Natural killer cell treated with Interleukin-12 subunit alpha and Interleukin-12 subunit beta and Interleukin-15 and Interleukin-18, amount 100 ng/mL, for 72 hours (primary cell): ENCODE results near the gene LSG1. TPM values are rescaled to one million over a fixed set of nuclear protein-coding genes. Genes with fewer than 3 reads are reported as not detected.

Source experiments
- ATAC-seq, 2 donors: fragments of 150-1000 bp; cut with Tn5 transposase in 1 of 2; sonication (Bioruptor Pico), chemical (Tn5 transposase) in 1 of 2; 2 replicates each; pipeline ENCODE4 v1.10.0; 2021
- DNase-seq: peaks from one replicate; pipeline ENCODE4 v3.0.0; 2022; ENCODE audit warnings: low spot score
- H3K27ac Mint-ChIP-seq, 2 donors: 1 replicate in 1 of 2; 2 replicates in 1 of 2; pipeline ENCODE4 v1.8.0; 2022; ENCODE audit warnings: mixed read lengths in 2 of 2, mild to moderate bottlenecking in 1 of 2, moderate library complexity in 1 of 2
- H3K27me3 Mint-ChIP-seq, 2 donors: 1 replicate in 1 of 2; 2 replicates in 1 of 2; pipeline ENCODE4 v1.8.0; 2022; ENCODE audit warnings: mixed read lengths in 2 of 2
- H3K36me3 Mint-ChIP-seq: one replicate; pipeline ENCODE4 v1.8.0; 2022; ENCODE audit warnings: mixed read lengths
- H3K4me1 Mint-ChIP-seq, 2 donors: 1 replicate in 1 of 2; 2 replicates in 1 of 2; pipeline ENCODE4 v1.8.0; 2022; ENCODE audit warnings: low read depth in 2 of 2, mixed read lengths in 2 of 2, mild to moderate bottlenecking in 1 of 2
- H3K4me3 Mint-ChIP-seq: one replicate; pipeline ENCODE4 v1.8.0; 2022; ENCODE audit warnings: mixed read lengths
- H3K9me3 Mint-ChIP-seq: 2 replicates; pipeline ENCODE4 v1.8.0; 2022; ENCODE audit warnings: mixed read lengths
- total RNA-seq, 2 donors: library from RNA; stranded (reverse); gene quantifications; one replicate each; pipeline ENCODE4 v1.2.3, GENCODE V29; 2022

Gene LSG1
- total RNA-seq, 2 donors from 2014 or later = 38.7 to 63.3 TPM

DNA sequence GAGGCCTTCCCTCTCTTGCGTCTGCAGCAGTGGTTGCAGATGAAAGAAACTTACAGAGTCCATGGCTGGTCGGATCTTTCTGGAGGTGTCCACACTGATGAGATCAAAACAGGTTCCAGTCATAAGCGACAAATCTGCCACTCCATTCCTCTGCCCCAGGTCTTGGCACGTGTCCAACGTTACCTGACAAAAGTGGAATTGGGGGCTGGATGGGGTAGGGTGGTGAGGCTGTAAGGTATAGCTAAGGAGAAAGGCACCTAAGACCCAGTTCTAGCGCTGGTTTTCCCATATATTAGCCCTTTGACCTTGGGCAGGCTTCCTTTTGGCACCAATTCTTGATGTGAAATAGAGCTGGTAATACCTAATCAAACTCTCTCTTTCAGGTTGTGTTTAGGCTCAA lies 24.7 kb upstream of the LSG1 start:
- H3K27ac Mint-ChIP-seq = no peak overlapping the region
- H3K9me3 Mint-ChIP-seq = no peaks in the 10 kb centered on the region
- H3K36me3 Mint-ChIP-seq = no peaks in the 10 kb centered on the region
- no peak for ATAC-seq
- H3K4me1 Mint-ChIP-seq = peaks cover 0 to 15% of the 10 kb centered on the region in 2 donors
- DNase-seq = no peak
- no peak overlapping the region for H3K4me3 Mint-ChIP-seq
- H3K27me3 Mint-ChIP-seq = no peaks in the 10 kb centered on the region

DNA sequence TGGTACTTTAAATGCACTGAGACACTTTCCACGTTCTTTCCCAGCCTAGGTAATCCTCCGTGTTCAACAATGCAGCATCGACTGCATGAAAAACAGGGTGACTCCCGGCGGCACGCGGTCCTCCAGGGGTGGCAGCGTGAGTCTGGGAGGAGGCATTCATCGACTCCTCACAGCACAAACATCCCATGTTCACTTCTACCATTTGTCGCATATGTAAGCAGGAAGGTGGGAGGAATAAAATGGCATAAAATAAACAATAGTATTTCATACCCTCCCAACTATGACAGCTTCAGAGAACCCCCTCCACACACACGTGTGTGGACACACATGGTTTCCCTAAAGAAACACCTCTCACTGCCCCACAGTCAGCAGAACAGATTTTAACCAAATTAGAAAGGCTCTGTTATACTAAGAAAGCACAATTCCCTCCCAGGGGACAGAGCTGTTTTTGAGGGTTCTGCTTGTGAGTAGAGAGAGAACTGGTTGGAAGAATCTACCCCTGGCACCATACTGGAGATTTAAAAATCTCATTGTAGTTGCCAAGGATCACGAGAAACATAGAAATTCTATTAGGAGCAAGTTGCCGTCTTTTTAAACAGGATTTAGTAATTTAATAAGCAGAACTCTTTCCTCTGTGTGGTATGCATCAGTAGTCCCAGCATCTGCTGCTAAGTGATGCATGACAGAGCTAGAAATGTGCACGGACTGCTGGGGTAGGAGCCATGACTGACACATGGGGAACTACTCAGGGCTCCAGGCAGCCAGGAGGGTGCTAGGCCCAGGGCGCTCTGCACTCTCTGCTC lies 19.7 kb upstream of the LSG1 start:
- Mint-ChIP-seq H3K4me1 (peaks cover 23 to 48% of the 10 kb centered on the region in 2 donors), H3K4me3 (no peak overlapping the region), H3K36me3 (no peaks in the 10 kb centered on the region), H3K9me3 (no peaks in the 10 kb centered on the region), H3K27me3 (no peaks in the 10 kb centered on the region), H3K27ac (peak overlapping the region in 1 of 2 donors; percentile 94)
- ATAC-seq = no peak
- DNase-seq = no peak

DNA sequence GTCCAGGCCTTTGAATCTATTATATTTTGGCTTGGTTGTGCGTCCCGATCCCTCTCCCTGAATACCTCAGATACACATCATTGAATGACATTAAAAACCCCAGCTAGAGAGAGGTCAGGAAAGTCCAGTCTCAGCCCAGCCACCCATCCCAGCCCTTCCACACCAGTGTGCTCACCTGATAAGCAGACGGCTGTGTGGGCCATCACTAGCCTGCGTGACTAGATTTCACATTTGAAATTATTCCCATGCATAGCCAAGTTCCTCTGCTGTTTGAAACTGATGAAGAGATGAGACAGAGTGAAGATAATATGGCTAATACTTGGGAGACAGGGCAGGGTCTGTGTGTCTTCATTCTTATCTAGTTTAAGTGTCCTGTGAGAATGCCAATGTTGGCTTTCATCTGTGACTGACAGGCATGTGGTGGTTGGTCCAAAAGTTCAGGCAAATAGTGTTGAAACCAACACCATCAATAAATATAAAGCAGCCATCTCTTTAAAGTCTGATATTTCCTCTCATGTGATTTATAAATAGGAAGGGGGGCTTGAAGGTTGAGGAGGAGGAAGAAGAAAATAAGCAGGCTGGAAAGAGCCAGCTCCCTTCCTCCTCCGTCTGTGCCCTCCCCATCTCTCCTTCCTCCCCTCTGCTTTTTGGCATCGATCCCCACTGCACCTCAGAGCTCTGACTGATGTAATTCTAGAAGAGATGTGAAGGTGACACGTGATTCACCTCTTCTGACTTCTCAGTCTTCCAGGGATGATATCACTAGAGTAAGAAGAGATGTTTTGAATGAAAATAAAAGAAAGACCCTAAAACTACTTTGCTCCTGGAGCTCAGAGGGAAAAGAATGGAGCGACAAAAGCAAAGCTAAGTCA lies 18.7 kb upstream of the LSG1 start:
- H3K27ac Mint-ChIP-seq = peak overlapping the region in 1 of 2 donors; percentile 94
- ATAC-seq = no peak
- H3K4me3 Mint-ChIP-seq = no peak overlapping the region
- no peaks in the 10 kb centered on the region for H3K9me3 Mint-ChIP-seq
- no peak for DNase-seq
- H3K27me3 Mint-ChIP-seq = no peaks in the 10 kb centered on the region
- peaks cover 28 to 49% of the 10 kb centered on the region in 2 donors for H3K4me1 Mint-ChIP-seq
- H3K36me3 Mint-ChIP-seq = no peaks in the 10 kb centered on the region

DNA sequence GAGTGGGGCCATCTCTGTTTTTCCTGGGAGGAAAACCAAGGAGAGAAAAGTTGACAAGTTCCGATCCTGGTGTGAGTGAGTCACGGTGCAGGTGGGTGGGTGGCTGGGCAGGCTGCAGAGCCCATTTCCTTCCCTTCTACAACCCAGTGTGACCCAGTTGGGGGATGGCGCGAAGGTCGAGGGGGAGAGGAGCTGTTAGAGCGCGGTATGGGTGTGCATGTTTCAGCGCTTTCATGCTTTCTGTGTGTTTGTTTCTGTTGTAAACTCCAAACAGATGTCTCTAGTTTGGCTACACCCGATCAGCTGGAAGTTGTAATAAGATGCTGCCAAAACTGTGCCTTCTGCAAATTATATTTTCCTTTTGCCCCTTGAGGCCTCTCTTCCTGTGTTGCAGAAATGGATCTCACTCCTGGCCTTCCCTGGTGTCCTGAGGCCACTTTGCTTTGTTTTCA lies 17.5 kb upstream of the LSG1 start:
- H3K4me3 Mint-ChIP-seq = peak overlapping the region; percentile 79
- H3K27me3 Mint-ChIP-seq = no peaks in the 10 kb centered on the region
- H3K9me3 Mint-ChIP-seq = no peaks in the 10 kb centered on the region
- peak overlapping the region; percentile 69 to 94 for H3K27ac Mint-ChIP-seq
- H3K36me3 Mint-ChIP-seq = no peaks in the 10 kb centered on the region
- peak; percentile 61 for DNase-seq
- H3K4me1 Mint-ChIP-seq = peaks cover 37 to 56% of the 10 kb centered on the region in 2 donors
- no peak for ATAC-seq

DNA sequence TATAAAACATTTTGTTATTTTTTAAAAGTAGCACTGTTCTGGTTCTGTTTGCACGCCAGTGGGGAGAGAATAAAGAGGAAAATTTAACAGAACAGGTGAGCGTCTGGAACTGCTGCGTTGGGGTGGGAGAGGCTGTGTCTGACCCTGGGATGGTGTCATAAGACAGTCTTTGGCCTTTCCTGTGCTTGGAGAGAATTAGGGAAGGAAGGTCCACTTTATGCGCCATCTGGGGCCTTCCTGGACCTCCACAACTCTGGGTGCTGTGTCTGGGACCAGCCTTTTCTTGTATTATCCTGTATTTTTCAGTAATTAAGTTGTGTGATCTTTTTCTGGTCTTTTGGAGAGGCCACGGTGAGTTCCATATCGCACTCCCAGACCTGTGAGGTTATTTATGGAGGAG lies 17.0 kb upstream of the LSG1 start:
- Mint-ChIP-seq H3K36me3 (no peaks in the 10 kb centered on the region), H3K9me3 (no peaks in the 10 kb centered on the region), H3K4me1 (peaks cover 42 to 57% of the 10 kb centered on the region in 2 donors), H3K27me3 (no peaks in the 10 kb centered on the region), H3K4me3 (peak overlapping the region; percentile 79), H3K27ac (peak overlapping the region; percentile 69 to 94)
- no peak for DNase-seq
- ATAC-seq = no peak

DNA sequence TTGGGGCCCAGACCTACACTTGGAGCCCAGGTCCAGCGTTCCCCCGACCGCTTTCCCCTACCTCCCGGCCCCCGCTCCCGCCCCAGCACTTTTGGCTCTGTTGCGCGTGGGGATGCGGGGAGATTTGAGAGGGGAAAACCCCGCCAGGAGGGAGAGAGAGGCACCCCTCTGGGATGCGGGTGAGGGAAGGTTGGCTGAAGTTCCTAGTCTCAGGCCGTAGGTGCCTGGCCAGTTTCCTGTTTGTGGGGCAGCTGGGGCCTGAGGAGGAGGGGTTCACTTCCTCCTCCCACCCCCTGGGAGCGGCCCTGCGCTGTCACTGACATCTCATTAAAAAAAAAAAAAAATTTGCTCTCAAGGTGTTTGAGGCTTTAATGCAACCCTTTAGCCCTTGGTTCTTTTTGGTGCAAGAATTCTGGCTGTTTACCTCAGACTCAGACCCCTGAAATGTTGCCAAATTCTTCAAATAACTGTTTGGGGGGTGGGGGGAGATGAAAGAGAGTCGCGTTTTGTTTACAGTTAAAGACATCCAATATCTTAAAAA lies 16.3 kb upstream of the LSG1 start:
- ATAC-seq (peak; percentile 59 to 65), DNase-seq (peak; percentile 82)
- Mint-ChIP-seq H3K36me3 (no peaks in the 10 kb centered on the region), H3K4me3 (peak overlapping the region; percentile 79), H3K27ac (peak overlapping the region; percentile 69 to 94), H3K4me1 (peaks cover 48 to 60% of the 10 kb centered on the region in 2 donors), H3K9me3 (no peaks in the 10 kb centered on the region), H3K27me3 (no peaks in the 10 kb centered on the region)

DNA sequence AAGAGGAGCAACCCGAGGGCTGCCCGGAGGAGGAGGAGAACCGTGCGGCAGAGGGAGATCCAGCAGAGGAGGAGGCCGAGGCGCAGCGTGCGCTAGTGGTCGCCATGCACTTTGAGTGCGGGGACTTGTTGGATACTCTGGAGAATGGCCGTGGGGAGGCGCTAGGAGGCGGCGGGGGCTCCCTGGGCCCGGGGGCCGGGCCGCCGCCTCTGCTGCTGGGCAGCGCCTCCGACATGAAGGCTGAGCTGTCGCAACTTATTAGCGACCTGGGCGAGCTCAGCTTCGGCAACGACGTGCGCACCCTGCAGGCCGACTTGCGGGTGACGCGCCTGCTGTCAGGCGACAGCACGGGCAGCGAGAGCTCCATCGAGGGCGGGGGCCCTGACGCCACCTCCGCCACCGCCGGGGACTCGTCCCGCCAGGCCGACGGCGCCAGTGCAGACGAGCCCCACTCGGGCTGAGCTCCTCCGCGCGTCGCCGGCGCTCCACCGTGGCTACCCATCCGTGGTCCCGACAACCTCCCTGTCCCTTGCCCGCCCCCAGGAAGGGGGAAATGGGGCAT lies 15.7 kb upstream of the LSG1 start:
- no peaks in the 10 kb centered on the region for H3K36me3 Mint-ChIP-seq
- H3K27me3 Mint-ChIP-seq = no peaks in the 10 kb centered on the region
- peak overlapping the region; percentile 92 for H3K4me3 Mint-ChIP-seq
- H3K9me3 Mint-ChIP-seq = no peaks in the 10 kb centered on the region
- peak; percentile 78 to 86 for ATAC-seq
- H3K27ac Mint-ChIP-seq = peak overlapping the region; percentile 78 to 94
- DNase-seq = peak; percentile 93
- peaks cover 53 to 61% of the 10 kb centered on the region in 2 donors for H3K4me1 Mint-ChIP-seq

DNA sequence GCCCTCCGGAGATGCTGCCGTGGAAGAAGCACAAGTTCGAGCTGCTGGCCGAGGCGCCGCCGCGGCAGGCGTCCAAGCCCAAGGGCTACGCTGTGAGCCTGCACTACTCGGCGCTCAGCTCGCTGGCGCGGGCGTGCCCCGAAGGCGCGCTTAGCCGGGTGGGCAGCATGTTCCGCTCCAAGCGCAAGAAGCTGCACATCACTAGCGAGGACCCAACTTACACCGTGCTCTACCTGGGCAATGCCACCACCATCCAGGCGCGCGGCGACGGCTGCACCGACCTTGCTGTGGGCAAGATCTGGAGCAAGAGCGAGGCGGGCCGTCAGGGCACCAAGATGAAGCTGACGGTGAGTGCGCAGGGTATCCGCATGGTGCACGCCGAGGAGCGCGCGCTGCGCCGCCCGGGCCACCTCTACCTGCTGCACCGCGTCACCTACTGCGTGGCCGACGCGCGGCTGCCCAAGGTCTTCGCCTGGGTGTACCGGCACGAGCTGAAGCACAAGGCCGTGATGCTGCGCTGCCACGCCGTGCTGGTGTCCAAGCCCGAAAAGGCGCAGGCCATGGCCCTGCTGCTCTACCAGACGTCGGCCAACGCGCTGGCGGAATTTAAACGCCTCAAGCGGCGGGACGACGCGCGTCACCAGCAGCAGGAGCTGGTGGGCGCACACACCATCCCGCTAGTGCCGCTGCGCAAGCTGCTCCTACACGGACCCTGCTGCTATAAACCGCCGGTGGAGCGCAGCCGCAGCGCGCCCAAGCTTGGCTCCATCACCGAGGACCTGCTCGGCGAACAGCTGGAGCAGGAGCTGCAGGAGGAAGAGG lies 15.0 kb upstream of the LSG1 start:
- Mint-ChIP-seq H3K36me3 (no peaks in the 10 kb centered on the region), H3K4me1 (peaks cover 60 to 63% of the 10 kb centered on the region in 2 donors), H3K9me3 (no peaks in the 10 kb centered on the region), H3K27ac (peak overlapping the region; percentile 78 to 94), H3K27me3 (no peaks in the 10 kb centered on the region), H3K4me3 (peak overlapping the region; percentile 92)
- DNase-seq (no peak), ATAC-seq (peak in 1 of 2 donors; percentile 0)

DNA sequence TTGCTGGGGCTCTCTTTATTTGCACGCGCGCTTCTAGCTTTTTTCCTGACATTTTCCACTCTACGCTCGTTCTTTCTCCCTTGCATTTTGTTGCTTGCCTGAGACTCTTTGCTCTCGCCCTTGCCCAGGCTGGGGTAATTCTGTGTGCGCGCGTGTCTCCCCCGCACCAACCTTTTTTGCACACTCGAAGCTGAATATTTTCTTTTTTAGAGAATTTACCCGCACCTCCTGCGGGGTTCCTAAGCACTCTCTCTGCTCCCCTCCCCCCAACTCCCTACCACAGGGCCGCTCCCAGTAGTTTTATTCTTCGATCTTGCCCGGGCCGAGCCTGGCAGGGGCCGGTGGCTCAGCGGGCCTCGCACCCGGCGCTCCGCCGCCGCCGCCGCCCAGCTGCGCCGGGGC lies 14.4 kb upstream of the LSG1 start:
- peaks cover 60 to 61% of the 10 kb centered on the region in 2 donors for H3K4me1 Mint-ChIP-seq
- no peaks in the 10 kb centered on the region for H3K36me3 Mint-ChIP-seq
- no peaks in the 10 kb centered on the region for H3K27me3 Mint-ChIP-seq
- H3K4me3 Mint-ChIP-seq = peak overlapping the region; percentile 92
- no peak for ATAC-seq
- no peaks in the 10 kb centered on the region for H3K9me3 Mint-ChIP-seq
- H3K27ac Mint-ChIP-seq = peak overlapping the region; percentile 71 to 85
- no peak for DNase-seq

DNA sequence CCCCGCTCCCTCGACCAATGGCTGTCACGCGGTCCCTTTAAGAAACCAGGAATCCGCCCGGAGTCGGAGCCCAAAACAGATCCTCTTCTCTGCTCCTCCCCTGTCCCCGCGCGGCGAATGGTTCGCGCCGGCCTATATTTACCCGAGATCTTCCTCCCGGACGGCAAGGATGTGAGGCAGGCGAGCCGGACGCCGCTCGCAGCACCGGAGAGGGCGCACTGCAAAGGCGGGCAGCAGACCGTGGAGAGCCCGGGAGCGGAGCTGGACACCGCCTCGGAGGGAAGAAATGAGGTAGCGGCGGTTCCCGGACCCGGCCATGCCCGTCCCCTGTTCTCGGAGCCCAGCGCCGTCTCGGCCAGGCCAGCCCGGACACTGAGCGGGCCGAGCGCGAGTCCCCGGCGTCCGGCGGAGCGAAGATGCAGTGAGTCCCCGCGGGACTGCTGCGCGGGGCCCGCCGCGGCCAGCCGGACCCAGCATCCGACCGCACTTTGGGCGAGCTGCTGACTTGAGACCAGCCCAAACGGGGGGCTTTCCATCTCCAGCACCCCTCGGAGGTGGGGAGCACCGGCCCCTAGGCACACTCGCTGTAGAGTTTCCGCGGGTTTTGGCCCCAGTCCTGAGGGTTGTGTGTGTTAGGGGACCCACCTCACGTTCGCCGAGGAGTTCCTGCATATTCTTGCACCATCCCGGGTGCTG lies 13.9 kb upstream of the LSG1 start, which contains the start of gene FAM43A:
TSS of gene FAM43A (plus strand) at position 166 of the 696 bp plus-strand sequence. CDS start 944 bp downstream, outside the sequence.
- Mint-ChIP-seq H3K4me3 (peak within 1 kb of the TSS; percentile 92), H3K36me3 (no peaks in the 10 kb centered on the region), H3K27ac (peak within 1 kb of the TSS; percentile 71 to 85), H3K9me3 (no peaks in the 10 kb centered on the region), H3K4me1 (peaks cover 56 to 60% of the 10 kb centered on the region in 2 donors), H3K27me3 (no peaks in the 10 kb centered on the region)
- ATAC-seq = peak; percentile 77 to 82
- DNase-seq = peak; percentile 91

DNA sequence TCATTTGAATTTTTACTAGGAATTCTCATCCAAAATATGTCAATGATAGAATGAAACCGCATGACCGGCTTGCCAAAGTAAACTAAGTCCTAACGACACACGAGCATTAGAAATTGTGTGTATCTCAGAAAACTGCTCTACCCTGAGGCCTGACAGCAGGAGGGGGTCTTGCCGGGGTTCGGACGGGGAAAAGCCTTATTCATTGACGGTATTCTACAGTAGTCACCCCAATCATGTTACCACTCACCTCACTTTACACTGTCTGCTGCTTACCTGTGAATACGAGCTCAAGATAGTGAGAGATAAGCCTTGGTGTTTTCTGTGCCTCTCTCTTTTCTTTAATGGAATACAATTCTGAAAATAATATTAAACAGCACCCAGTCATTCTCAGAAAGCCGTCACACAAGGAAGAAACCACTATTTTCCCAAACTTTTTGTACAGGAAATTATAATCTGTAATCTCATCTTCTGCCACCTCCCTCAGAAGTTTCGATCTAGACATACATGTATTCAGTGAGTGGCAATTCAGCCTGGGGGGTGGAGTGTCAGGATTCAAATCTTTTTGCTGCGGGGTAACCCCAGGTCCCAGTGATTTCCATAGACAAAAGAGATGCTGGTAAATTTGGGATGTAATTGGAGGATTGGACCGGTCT lies 13.2 kb upstream of the LSG1 start:
- Mint-ChIP-seq H3K4me1 (peaks cover 51 to 60% of the 10 kb centered on the region in 2 donors), H3K36me3 (no peaks in the 10 kb centered on the region), H3K27me3 (no peaks in the 10 kb centered on the region), H3K9me3 (no peaks in the 10 kb centered on the region), H3K27ac (peak overlapping the region; percentile 71 to 85), H3K4me3 (peak overlapping the region; percentile 92)
- DNase-seq (no peak), ATAC-seq (peak; percentile 22 to 34)

DNA sequence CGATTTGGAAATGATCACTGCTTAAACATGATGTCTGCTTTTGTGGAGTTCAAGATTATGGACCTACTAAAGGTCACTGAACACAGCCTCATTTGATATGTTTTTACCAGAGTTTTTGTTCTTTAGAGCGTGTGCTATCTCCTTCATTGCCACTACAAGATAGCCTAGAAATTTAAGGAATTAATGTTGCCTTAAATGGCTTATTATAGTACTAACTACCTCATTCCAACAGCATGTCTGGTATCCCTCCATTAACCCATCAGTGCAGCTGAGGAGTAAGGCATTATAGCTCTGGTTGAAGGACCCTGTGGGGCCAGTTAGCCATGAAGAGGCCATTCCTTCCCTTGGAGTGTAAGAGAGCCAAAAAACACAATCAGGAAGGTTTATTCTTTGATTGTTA lies 11.4 kb upstream of the LSG1 start:
- Mint-ChIP-seq H3K4me1 (peaks cover 34 to 44% of the 10 kb centered on the region in 2 donors), H3K27ac (peak overlapping the region in 1 of 2 donors; percentile 56), H3K4me3 (peak overlapping the region; percentile 27), H3K27me3 (no peaks in the 10 kb centered on the region), H3K36me3 (no peaks in the 10 kb centered on the region), H3K9me3 (no peaks in the 10 kb centered on the region)
- DNase-seq (no peak), ATAC-seq (no peak)
